SK-N-MC (cell line): Measurements from ENCODE around the gene CYFIP1.

Experiments used
- EZH2 ChIP-seq: fragments of 200-600 bp; sonication (generic); IDR thresholded peaks from one replicate; pipeline ENCODE4 v1.6.1; 2017; ENCODE audit warnings: antibody characterized with exemption
- POLR2AphosphoS5 ChIP-seq: IDR thresholded peaks from 2 replicates; pipeline ENCODE4 v1.6.1; 2012; ENCODE audit warnings: mild to moderate bottlenecking, low read depth, low read length, borderline replicate concordance

GRCh38 chr15:22831473-22831872 is 148.7 kb downstream of the CYFIP1 start:
- TF ChIP-seq EZH2 = no peak
- no peak for TF ChIP-seq POLR2AphosphoS5
